Transverse colon (tissue), 4 donors: ENCODE measurements around the gene CCDC88A.
"Not testable (repeated sequence)": the region's sequence is repeated elsewhere in the genome, so short reads cannot be mapped to it uniquely, and the experiment has no call there.

Source experiments
- POLR2AphosphoS5 ChIP-seq, 3 donors: sonication (generic); formaldehyde crosslinking; IDR thresholded peaks; one replicate each; pipeline ENCODE4 v1.6.1; 2016; ENCODE audit warnings: antibody characterized with exemption in 3 of 3
- TF ChIP-seq, protein P1 (sequence below), 5 experiments: fragments of 200-600 bp in 3 of 5; fragments of 450-650 bp in 2 of 5; sonication (generic) in 3 of 5; IDR thresholded peaks; 1 replicate in 2 of 5; 2 replicates in 3 of 5; pipeline ENCODE4 v1.5.1; 2016 to 2017; ENCODE audit warnings: antibody characterized with exemption in 5 of 5, inconsistent platforms in 3 of 5, mild to moderate bottlenecking in 2 of 5, moderate library complexity in 1 of 5

DNA sequence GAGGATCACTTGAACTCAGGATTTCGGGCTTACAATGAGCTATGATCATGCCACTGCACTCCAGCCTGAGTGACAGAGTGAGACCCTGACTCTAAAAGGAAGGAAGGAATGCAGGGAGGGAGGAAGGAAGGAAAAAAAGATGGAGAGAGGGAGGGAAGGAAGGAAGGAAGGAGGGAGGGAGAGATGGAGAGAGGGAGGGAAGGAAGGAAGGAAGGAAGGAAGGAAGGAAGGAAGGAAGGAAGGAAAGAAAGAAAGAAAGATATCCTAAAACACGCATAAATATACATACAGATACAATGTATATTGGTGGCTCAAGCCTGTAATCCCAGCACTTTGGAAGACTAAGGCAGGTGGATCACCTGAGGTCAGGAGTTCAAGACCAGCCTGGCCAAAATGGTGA lies 145.3 kb downstream of the CCDC88A start:
- TF ChIP-seq, protein P1, sequence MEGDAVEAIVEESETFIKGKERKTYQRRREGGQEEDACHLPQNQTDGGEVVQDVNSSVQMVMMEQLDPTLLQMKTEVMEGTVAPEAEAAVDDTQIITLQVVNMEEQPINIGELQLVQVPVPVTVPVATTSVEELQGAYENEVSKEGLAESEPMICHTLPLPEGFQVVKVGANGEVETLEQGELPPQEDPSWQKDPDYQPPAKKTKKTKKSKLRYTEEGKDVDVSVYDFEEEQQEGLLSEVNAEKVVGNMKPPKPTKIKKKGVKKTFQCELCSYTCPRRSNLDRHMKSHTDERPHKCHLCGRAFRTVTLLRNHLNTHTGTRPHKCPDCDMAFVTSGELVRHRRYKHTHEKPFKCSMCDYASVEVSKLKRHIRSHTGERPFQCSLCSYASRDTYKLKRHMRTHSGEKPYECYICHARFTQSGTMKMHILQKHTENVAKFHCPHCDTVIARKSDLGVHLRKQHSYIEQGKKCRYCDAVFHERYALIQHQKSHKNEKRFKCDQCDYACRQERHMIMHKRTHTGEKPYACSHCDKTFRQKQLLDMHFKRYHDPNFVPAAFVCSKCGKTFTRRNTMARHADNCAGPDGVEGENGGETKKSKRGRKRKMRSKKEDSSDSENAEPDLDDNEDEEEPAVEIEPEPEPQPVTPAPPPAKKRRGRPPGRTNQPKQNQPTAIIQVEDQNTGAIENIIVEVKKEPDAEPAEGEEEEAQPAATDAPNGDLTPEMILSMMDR (IDR thresholded peaks at IDR 0.05): not testable (repeated sequence)
- TF ChIP-seq POLR2AphosphoS5 (IDR thresholded peaks at IDR 0.05): not testable (repeated sequence)
